ENCODE results near the gene MEFV. TPM values are rescaled to one million over a fixed set of nuclear protein-coding genes. Genes with fewer than 3 reads are reported as not detected.

MEFV gene
- total RNA-seq, 4 donors from 2014 or later: 0.32 to 1.2 (median 0.76) TPM

- no peak for TF ChIP-seq CTCF (IDR thresholded peaks at IDR 0.05 in 4 of 5, conservative IDR thresholded peaks at IDR 0.05 in 1 of 5)
- TF ChIP-seq POLR2A (IDR thresholded peaks at IDR 0.05): no peak
- intact Hi-C loops (cut with DNase I; ENCODE audit: low total_unique reads): loop anchor here (1.0 to 5.0 kb wide), 6 partner anchors 28 to 266 kb away; partner anchors contain the start of genes CLUAP1, TIGD7, ZNF174 and ZNF263
- peaks cover 10 to 23% of the 10 kb centered on the region in 2 donors for H3K36me3 ChIP-seq
Measured at GRCh38 chr16:3235856-3236669, 20.4 kb downstream of the MEFV start.

GRCh38 chr16:3234857-3235561 is 21.4 kb downstream of the MEFV start, which contains the start of gene ZNF200:
TSS of gene ZNF200 (minus strand) at chr16:3235158. CDS start at chr16:3233755, 1,403 bp downstream.
- H3K4me1 ChIP-seq: peaks cover 12% of the 10 kb centered on the region in 2 donors
- TF ChIP-seq CTCF (IDR thresholded peaks at IDR 0.05 in 4 of 5, conservative IDR thresholded peaks at IDR 0.05 in 1 of 5): no peak
- peak; percentile 60 to 72 for TF ChIP-seq POLR2A (IDR thresholded peaks at IDR 0.05)
- intact Hi-C loops (cut with DNase I; ENCODE audit: low total_unique reads) (loop anchor here (1.0 to 5.0 kb wide), 7 partner anchors 29 to 483 kb away; partner anchors contain the start of genes CLUAP1, SRRM2, TIGD7 and ZNF174), in situ Hi-C loops (cut with MboI; ENCODE audit: low sequenced_read_pairs in 4 of 4) (no loop called here)
- no peaks in the 10 kb centered on the region for H3K27me3 ChIP-seq
- H3K27ac ChIP-seq: peak within 1 kb of the TSS; percentile 96 to 100 (median 98)
- H3K9me3 ChIP-seq: no peaks in the 10 kb centered on the region
- peaks cover 12 to 34% of the 10 kb centered on the region in 2 donors for H3K36me3 ChIP-seq
- ATAC-seq (peak; percentile 99 to 100), DNase-seq (peak; percentile 93 to 94)
- peak within 1 kb of the TSS; percentile 87 to 100 (median 99) for H3K4me3 ChIP-seq

More at GRCh38 chr16:3235856-3236669, 20.4 kb downstream of the MEFV start:
- no peak overlapping the region for H3K4me3 ChIP-seq
- H3K4me1 ChIP-seq: peaks cover 12% of the 10 kb centered on the region in 2 donors
- DNase-seq (no peak), ATAC-seq (no peak)
- no peaks in the 10 kb centered on the region for H3K27me3 ChIP-seq
- no peak overlapping the region for H3K27ac ChIP-seq
- in situ Hi-C loops (cut with MboI; ENCODE audit: low sequenced_read_pairs in 4 of 4): no loop called here
- H3K9me3 ChIP-seq: no peaks in the 10 kb centered on the region

GRCh38 chr16:3234543-3234856 is 21.9 kb downstream of the MEFV start:
- H3K4me1 ChIP-seq: peaks cover 12% of the 10 kb centered on the region in 2 donors
- intact Hi-C loops (cut with DNase I; ENCODE audit: low total_unique reads): loop anchor here (2.0 to 5.0 kb wide), 2 partner anchors 166 to 482 kb away; partner anchors contain the start of genes SRRM2, ZNF174 and ZSCAN32
- H3K27ac ChIP-seq: peak overlapping the region; percentile 96 to 100 (median 98)
- no peaks in the 10 kb centered on the region for H3K27me3 ChIP-seq
- TF ChIP-seq POLR2A (IDR thresholded peaks at IDR 0.05) (no peak), CTCF (IDR thresholded peaks at IDR 0.05 in 4 of 5, conservative IDR thresholded peaks at IDR 0.05 in 1 of 5) (no peak)
- H3K4me3 ChIP-seq: peak overlapping the region; percentile 87 to 100 (median 99)
- in situ Hi-C loops (cut with MboI; ENCODE audit: low sequenced_read_pairs in 4 of 4): no loop called here
- peak in 1 of 2 donors; percentile 6 for ATAC-seq
- no peak for DNase-seq
- peaks cover 12 to 39% of the 10 kb centered on the region in 2 donors for H3K36me3 ChIP-seq
- H3K9me3 ChIP-seq: peaks cover 0 to 3% (median 0%) of the 10 kb centered on the region in 3 donors

GRCh38 chr16:3223913-3224515 is 32.4 kb downstream of the MEFV start:
- DNase-seq: no peak
- H3K4me1 ChIP-seq: no peaks in the 10 kb centered on the region
- H3K27me3 ChIP-seq: no peaks in the 10 kb centered on the region
- no peak for TF ChIP-seq CTCF (IDR thresholded peaks at IDR 0.05 in 4 of 5, conservative IDR thresholded peaks at IDR 0.05 in 1 of 5)
- TF ChIP-seq POLR2A (IDR thresholded peaks at IDR 0.05): no peak
- peaks cover 21 to 71% (median 38%) of the 10 kb centered on the region in 3 donors for H3K9me3 ChIP-seq
- in situ Hi-C loops (cut with MboI; ENCODE audit: low sequenced_read_pairs in 4 of 4) (no loop called here), intact Hi-C loops (cut with DNase I; ENCODE audit: low total_unique reads) (no loop called here)
- H3K27ac ChIP-seq: no peak overlapping the region
- H3K4me3 ChIP-seq: peak overlapping the region in 1 of 4 donors; percentile 30
- peaks cover 8 to 76% of the 10 kb centered on the region in 2 donors for H3K36me3 ChIP-seq
- no peak for ATAC-seq
